MCF 10A (cell line): ENCODE measurements around the gene TM9SF4. TPM values are rescaled to one million over a fixed set of nuclear protein-coding genes. Genes with fewer than 3 reads are reported as not detected.

ENCODE experiments used
- BruUV-seq: library from RNA; stranded (reverse); fragments of 400-500 nt; replicated peaks from 2 replicates; lab custom pipeline; 2021; lab: Mats Ljungman, UMichigan
- CTCF ChIA-PET: fragments of 300-600 bp; sonication (Branson Sonifier 250); formaldehyde crosslinking; extraction: SDS; loops from one replicate; lab custom pipeline; 2021; ENCODE audit warnings: antibody characterized with exemption, inconsistent platforms; lab: Yijun Ruan, JAX
- POLR2A ChIA-PET: fragments of 300-600, 350-650 bp; sonication (Branson Sonifier 250); formaldehyde crosslinking; extraction: SDS; loops from one replicate; lab custom pipeline; 2020; ENCODE audit warnings: antibody characterized with exemption, inconsistent platforms; lab: Yijun Ruan, JAX
- DNase-seq: peaks from one replicate; pipeline ENCODE4 v3.0.0-alpha.2; 2018; ENCODE audit not compliant: unreplicated experiment
- H3K27ac Mint-ChIP-seq: one replicate; pipeline ENCODE4 v1.8.0; 2022; ENCODE audit warnings: mild to moderate bottlenecking, low read depth, mixed read lengths; ENCODE audit not compliant: unreplicated experiment
- H3K27me3 Mint-ChIP-seq: one replicate; pipeline ENCODE4 v1.8.0; 2022; ENCODE audit warnings: mixed read lengths; ENCODE audit not compliant: insufficient read depth, unreplicated experiment
- H3K36me3 Mint-ChIP-seq: one replicate; pipeline ENCODE4 v1.8.0; 2022; ENCODE audit warnings: mild to moderate bottlenecking, moderate library complexity, mixed read lengths; ENCODE audit not compliant: insufficient read depth, unreplicated experiment
- H3K4me1 Mint-ChIP-seq: one replicate; pipeline ENCODE4 v1.8.0; 2022; ENCODE audit warnings: mixed read lengths; ENCODE audit not compliant: insufficient read depth, unreplicated experiment
- H3K4me3 Mint-ChIP-seq: one replicate; pipeline ENCODE4 v1.8.0; 2022; ENCODE audit warnings: mild to moderate bottlenecking, moderate library complexity, mixed read lengths; ENCODE audit not compliant: unreplicated experiment
- H3K9me3 Mint-ChIP-seq: one replicate; pipeline ENCODE4 v1.8.0; 2022; ENCODE audit warnings: mixed read lengths; ENCODE audit not compliant: unreplicated experiment
- CTCF ChIP-seq: fragments of 200-600 bp; IDR thresholded peaks from one replicate; pipeline ENCODE4 v1.8.0; 2022; ENCODE audit warnings: antibody characterized with exemption, mild to moderate bottlenecking; ENCODE audit not compliant: unreplicated experiment
- intact Hi-C: fragments of 100-400 bp; cut with micrococcal nuclease; formaldehyde crosslinking; loops from 2 replicates; pipeline ENCODE4 v1.14.1; 2022
- total RNA-seq: library from RNA; stranded (reverse); gene quantifications from 2 replicates; pipeline ENCODE4 v1.2.3, GENCODE V29; 2022

Gene TM9SF4
- total RNA-seq, 1 experiment from 2014 or later, result 52.3 TPM

- H3K27ac Mint-ChIP-seq, result no peak overlapping the region
- no peaks in the 10 kb centered on the region for H3K9me3 Mint-ChIP-seq
- CTCF ChIA-PET, result interaction anchor here (0.6 kb wide), 1 partner anchor 290 kb away, joined by 4 read pairs; no protein-coding TSS in a partner anchor
These were observed 32.6 kb downstream of the TM9SF4 start for GRCh38 chr20:32142088-32142487.

DNA sequence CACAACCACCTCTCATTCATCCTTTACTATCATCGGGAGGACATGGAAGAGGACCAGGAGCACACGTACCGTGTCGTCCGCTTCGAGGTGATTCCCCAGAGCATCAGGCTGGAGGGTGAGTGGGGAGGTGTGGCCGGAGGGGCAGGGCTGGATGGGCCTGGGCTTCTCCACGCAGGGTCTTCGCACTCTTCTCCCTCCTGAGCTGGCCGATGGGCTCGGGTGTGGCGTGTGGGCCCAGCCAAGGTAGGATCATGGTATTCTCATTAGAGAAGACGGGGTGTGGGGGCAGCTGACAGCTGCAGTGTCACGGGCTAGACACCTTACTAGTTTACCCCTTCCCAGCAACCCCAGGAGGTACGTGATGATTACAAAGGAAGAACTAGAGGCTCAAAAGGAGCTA, 33.5 kb downstream of the TM9SF4 start:
- ChIA-PET POLR2A (interaction anchor here (0.7 kb wide), 1 partner anchor 9 kb away, joined by 3 read pairs; no protein-coding TSS in a partner anchor), CTCF (interaction anchor here (0.6 to 1.4 kb wide), 2 partner anchors 8 to 570 kb away, joined by 6 to 9 read pairs; no protein-coding TSS in a partner anchor)
- Mint-ChIP-seq H3K36me3 (peaks cover 90% of the 10 kb centered on the region), H3K9me3 (no peaks in the 10 kb centered on the region), H3K27me3 (no peaks in the 10 kb centered on the region), H3K4me3 (no peak overlapping the region), H3K4me1 (no peaks in the 10 kb centered on the region), H3K27ac (no peak overlapping the region)
- no TSS peak for BruUV-seq
- intact Hi-C loops, result no loop called here
- no peak for TF ChIP-seq CTCF
- no peak for DNase-seq

More at GRCh38 chr20:32142088-32142487, 32.6 kb downstream of the TM9SF4 start:
- BruUV-seq, result no TSS peak
- POLR2A ChIA-PET, result interaction anchor here (0.7 kb wide), 1 partner anchor 16 kb away, joined by 3 read pairs; no protein-coding TSS in a partner anchor
- intact Hi-C loops, result no loop called here
- Mint-ChIP-seq H3K36me3 (peaks cover 90% of the 10 kb centered on the region), H3K4me3 (no peak overlapping the region), H3K4me1 (no peaks in the 10 kb centered on the region), H3K27me3 (no peaks in the 10 kb centered on the region)
- no peak for DNase-seq
- TF ChIP-seq CTCF, result no peak

DNA sequence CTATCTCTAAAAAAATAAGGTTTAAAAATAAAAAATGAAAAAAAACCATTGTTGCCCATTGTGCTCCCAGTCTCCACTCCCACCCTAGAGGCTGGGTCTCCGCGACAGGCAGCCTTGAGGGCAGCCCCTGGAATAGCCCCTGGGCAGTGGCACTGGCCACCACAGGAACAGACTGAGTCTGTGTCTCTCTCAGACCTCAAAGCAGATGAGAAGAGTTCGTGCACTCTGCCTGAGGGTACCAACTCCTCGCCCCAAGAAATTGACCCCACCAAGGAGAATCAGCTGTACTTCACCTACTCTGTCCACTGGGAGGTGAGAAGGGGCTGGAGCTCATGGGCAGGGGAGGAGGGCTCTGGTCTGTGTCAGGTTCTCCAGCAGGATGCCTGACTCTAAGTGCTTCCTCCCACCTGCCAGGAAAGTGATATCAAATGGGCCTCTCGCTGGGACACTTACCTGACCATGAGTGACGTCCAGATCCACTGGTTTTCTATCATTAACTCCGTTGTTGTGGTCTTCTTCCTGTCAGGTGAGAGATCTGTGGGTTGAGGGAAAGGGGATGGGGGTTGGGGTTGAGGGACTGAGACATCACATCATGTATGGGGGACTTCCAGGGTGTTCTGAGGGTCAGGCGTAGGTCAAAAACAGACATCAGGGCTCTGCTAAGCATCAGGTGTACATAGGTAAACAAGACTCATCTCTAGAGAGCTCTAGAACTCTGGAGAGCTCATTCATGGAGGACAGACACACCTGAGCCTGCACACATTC, 35.6 kb downstream of the TM9SF4 start:
- Mint-ChIP-seq H3K4me3 (no peak overlapping the region), H3K36me3 (peaks cover 93% of the 10 kb centered on the region), H3K9me3 (no peaks in the 10 kb centered on the region), H3K4me1 (no peaks in the 10 kb centered on the region), H3K27ac (no peak overlapping the region), H3K27me3 (no peaks in the 10 kb centered on the region)
- TF ChIP-seq CTCF, result no peak
- CTCF ChIA-PET, result interaction anchor here (0.9 kb wide), 1 partner anchor 53 kb away, joined by 3 read pairs; no protein-coding TSS in a partner anchor
- no TSS peak for BruUV-seq
- POLR2A ChIA-PET, result interaction anchor here (0.8 to 1.6 kb wide), 2 partner anchors 10 to 26 kb away, joined by 4 read pairs; no protein-coding TSS in a partner anchor
- intact Hi-C loops, result no loop called here
- DNase-seq, result no peak

- intact Hi-C loops, result no loop called here
- Mint-ChIP-seq H3K27me3 (no peaks in the 10 kb centered on the region), H3K36me3 (peaks cover 97% of the 10 kb centered on the region), H3K4me3 (no peak overlapping the region), H3K9me3 (no peaks in the 10 kb centered on the region), H3K27ac (no peak overlapping the region), H3K4me1 (peaks cover 3% of the 10 kb centered on the region)
- no TSS peak for BruUV-seq
- ChIA-PET CTCF (interaction anchor here (0.6 to 0.9 kb wide), 2 partner anchors 21 to 205 kb away, joined by 3 to 4 read pairs; no protein-coding TSS in a partner anchor), POLR2A (interaction anchor here (0.6 kb wide), 1 partner anchor 10 kb away, joined by 3 read pairs; no protein-coding TSS in a partner anchor)
- no peak for DNase-seq
- TF ChIP-seq CTCF, result no peak
These were observed 40.2 kb downstream of the TM9SF4 start for GRCh38 chr20:32149566-32150170.
